ENCODE data around the gene VWA2.

VWA2 gene

DNA sequence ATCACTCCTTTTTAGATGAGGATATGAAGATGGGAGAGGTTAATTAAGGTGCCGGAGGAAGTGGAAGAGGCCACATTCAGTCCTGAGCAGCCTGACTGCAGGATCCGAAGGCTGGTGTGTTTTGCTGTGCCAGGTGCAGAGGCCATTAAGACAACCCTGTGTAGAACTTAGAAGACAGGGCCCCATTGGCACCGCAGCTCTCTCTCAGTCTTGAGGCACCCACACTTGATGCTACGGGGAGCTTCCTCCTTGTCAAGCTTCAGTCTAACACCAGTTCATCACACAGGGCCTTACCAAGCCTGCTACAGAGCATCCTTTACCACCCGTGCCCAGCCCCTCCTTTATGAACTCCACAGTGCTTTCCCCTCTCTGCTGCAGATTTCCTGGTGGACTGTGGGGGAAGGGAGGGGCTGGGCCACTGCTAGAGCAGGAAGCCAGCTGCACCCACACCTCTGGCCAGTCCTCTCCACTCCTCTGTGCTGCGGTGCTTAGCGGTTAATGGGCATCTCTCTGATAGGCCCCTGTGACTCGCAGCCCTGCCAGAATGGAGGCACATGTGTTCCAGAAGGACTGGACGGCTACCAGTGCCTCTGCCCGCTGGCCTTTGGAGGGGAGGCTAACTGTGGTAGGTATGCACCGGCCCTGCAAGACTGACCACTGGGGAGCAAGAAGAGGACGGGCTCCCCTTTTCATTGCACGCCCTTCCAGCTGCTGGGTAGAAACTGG lies 45.5 kb downstream of the VWA2 start:
- no peak for TF ChIP-seq CTCF (IDR thresholded peaks at IDR 0.05; ENCODE audit: borderline replicate concordance, insufficient read depth, low read depth, low read length)
- H3K4me3 ChIP-seq (ENCODE audit: low read depth, low read length): no peak overlapping the region

DNA sequence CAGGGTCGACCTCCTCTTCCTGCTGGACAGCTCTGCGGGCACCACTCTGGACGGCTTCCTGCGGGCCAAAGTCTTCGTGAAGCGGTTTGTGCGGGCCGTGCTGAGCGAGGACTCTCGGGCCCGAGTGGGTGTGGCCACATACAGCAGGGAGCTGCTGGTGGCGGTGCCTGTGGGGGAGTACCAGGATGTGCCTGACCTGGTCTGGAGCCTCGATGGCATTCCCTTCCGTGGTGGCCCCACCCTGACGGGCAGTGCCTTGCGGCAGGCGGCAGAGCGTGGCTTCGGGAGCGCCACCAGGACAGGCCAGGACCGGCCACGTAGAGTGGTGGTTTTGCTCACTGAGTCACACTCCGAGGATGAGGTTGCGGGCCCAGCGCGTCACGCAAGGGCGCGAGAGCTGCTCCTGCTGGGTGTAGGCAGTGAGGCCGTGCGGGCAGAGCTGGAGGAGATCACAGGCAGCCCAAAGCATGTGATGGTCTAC lies 46.9 kb downstream of the VWA2 start:
- no peak for TF ChIP-seq CTCF (IDR thresholded peaks at IDR 0.05; ENCODE audit: borderline replicate concordance, insufficient read depth, low read depth, low read length)
- H3K4me3 ChIP-seq (ENCODE audit: low read depth, low read length): no peak overlapping the region

GRCh38 chr10:114286921-114287320 lies 47.9 kb downstream of the VWA2 start:
- H3K4me3 ChIP-seq (ENCODE audit: low read depth, low read length): no peak overlapping the region
- TF ChIP-seq CTCF (IDR thresholded peaks at IDR 0.05; ENCODE audit: borderline replicate concordance, insufficient read depth, low read depth, low read length): no peak

DNA sequence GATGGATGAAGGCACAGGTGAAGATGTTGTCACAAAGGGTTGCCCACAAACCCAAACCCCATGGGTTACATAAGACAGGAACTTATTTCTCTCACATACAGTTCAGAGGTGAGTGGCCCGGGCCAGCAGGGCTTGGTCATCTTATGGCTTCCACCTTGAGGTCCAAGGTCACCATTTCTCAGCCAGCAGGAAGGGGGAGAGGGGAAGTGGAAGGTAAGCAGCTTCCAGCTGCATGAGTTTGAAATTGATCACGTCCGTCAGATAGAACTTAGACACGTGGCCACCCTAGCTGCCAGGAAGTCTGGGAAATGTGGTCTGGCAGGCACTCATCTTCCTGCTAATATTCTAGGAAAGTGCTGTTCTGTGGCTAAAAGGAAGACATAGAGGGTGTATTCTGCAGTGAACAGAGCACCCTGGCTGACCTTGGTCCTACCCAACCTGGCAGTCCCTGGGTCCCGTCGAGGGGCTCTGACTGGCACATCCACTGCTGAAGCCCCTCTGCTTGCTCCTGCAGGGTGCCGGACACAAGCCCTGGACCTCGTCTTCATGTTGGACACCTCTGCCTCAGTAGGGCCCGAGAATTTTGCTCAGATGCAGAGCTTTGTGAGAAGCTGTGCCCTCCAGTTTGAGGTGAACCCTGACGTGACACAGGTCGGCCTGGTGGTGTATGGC lies 49.5 kb downstream of the VWA2 start:
- no peak for TF ChIP-seq CTCF (IDR thresholded peaks at IDR 0.05; ENCODE audit: borderline replicate concordance, insufficient read depth, low read depth, low read length)

GRCh38 chr10:114289096-114289436 lies 50.0 kb downstream of the VWA2 start:
- no peak overlapping the region for H3K4me3 ChIP-seq (ENCODE audit: low read depth, low read length)
- no peak for TF ChIP-seq CTCF (IDR thresholded peaks at IDR 0.05; ENCODE audit: borderline replicate concordance, insufficient read depth, low read depth, low read length)

More for the DNA sequence above, 49.5 kb downstream of the VWA2 start:
- H3K4me3 ChIP-seq (ENCODE audit: low read depth, low read length): no peak overlapping the region

DNA sequence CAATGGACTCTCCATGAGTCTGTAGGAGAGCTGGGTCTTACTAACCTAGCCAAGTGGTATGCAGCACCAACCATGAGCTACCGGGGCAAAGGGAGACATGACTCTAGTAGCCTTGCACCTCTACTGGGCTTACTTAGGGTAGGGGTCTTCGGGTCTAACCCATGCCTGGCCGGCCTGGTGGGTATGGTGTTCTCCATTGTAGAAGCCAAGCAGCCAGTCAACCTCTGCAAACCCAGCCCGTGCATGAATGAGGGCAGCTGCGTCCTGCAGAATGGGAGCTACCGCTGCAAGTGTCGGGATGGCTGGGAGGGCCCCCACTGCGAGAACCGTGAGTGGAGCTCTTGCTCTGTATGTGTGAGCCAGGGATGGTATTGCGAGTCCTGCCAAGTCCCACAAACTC lies 51.0 kb downstream of the VWA2 start:
- no peak for TF ChIP-seq CTCF (IDR thresholded peaks at IDR 0.05; ENCODE audit: borderline replicate concordance, insufficient read depth, low read depth, low read length)
- no peak overlapping the region for H3K4me3 ChIP-seq (ENCODE audit: low read depth, low read length)

GRCh38 chr10:114291076-114291475 lies 52.0 kb downstream of the VWA2 start:
- H3K4me3 ChIP-seq (ENCODE audit: low read depth, low read length): no peak overlapping the region
- no peak for TF ChIP-seq CTCF (IDR thresholded peaks at IDR 0.05; ENCODE audit: borderline replicate concordance, insufficient read depth, low read depth, low read length)
